ENCODE measurements around the gene ELMOD2.
"Not testable (repeated sequence)": the region's sequence is repeated elsewhere in the genome, so short reads cannot be mapped to it uniquely, and the experiment has no call there.

ELMOD2 gene, protein sequence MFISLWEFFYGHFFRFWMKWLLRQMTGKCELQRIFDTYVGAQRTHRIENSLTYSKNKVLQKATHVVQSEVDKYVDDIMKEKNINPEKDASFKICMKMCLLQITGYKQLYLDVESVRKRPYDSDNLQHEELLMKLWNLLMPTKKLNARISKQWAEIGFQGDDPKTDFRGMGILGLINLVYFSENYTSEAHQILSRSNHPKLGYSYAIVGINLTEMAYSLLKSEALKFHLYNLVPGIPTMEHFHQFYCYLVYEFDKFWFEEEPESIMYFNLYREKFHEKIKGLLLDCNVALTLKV

GRCh38 chr4:140523857-140524742, at the start of gene ELMOD2:
ELMOD2 (plus strand) TSS chr4:140524168; CDS start chr4:140525429, 1,261 bp downstream.
- DNase-seq: peak; percentile 85 to 91

GRCh38 chr4:140483445-140483844, 40.5 kb upstream of the ELMOD2 start:
- no peak for DNase-seq

- no peak for DNase-seq
These were observed 38.0 kb upstream of the ELMOD2 start for GRCh38 chr4:140485939-140486338.

- no peak for DNase-seq
These were observed 26.6 kb upstream of the ELMOD2 start for GRCh38 chr4:140497405-140497746.

GRCh38 chr4:140497747-140498636, 26.0 kb upstream of the ELMOD2 start, which contains the start of gene MGAT4D:
MGAT4D (minus strand) TSS chr4:140498293; CDS start chr4:140498222, 71 bp downstream.
- no peak for DNase-seq

DNA sequence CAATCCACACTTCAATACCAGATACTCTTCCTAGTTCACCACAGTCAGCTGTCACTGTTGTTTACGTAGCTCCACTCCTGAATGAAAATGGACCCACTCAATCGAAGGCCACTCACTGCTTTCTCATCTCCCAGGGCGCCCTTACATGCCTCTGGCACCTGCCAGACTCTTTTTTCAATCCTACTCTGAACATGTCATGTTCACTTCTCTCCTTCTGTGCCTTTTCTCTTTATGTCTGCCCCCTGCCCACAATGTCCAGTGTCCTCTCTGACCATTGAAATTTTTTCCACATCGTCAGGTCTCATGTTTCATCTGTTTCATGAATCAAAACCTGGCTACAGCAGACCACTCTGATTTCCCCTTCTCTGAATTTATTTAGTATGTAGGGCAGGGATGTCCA, 24.6 kb upstream of the ELMOD2 start:
- DNase-seq: no peak

GRCh38 chr4:140504261-140504660, 19.7 kb upstream of the ELMOD2 start:
- DNase-seq: no peak

DNA sequence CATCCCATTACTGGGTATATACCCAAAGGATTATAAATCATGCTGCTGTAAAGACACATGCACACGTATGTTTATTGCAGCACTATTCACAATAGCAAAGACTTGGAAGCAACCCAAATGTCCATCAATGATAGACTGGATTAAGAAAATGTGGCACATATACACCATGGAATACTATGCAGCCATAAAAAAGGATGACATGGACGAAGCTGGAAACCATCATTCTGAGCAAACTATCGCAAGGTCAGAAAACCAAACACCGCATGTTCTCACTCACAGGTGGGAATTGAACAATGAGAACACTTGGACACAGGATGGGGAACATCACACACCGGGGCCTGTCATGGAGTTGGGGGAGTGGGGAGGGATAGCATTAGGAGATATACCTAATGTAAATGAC, 10.2 kb upstream of the ELMOD2 start:
- DNase-seq: not testable (repeated sequence)

GRCh38 chr4:140515423-140515822, 8.5 kb upstream of the ELMOD2 start:
- no peak for DNase-seq

DNA sequence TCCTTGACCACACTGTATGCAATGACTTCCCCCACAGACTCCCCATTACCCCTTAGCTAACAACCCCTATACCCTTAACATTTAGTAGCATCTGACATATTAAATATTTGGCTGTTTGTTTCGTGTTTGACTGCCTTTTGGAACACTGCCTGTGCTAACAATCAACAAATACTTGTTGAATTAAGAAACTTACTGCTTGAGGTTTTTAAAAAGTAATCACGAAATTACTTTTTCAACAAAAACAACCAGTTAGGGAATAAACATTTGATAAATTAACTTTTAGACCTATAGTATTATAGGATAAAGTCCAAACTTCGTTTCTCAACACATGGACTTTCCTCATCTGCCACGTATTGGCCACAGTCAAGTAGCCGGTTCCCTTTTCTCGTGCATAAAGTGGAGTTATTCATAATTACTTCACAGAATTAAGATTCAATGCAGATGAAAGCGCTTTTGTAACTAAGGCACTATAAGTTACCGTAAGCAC, 555 bp upstream of the ELMOD2 start:
- DNase-seq: no peak

DNA sequence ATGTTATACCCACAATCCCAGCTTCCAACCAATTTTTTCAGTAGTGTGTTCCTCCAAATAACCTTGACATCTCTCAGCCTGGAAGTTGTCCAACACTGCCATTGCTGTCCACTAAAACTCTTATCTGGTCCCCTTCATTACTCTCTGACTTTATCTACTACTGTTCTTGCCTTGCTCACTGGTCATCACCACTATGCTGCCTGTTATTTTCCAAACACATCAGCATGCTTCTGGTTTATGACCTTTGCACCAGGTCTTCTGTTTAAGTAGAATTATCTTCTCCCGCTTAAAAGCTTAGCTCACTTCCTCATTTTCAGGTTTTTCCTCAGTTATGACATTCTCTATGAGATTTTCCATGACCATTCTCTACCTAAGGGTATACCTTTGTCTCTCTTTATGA, 5.5 kb downstream of the ELMOD2 start:
- DNase-seq: no peak

GRCh38 chr4:140533951-140534480, 10.0 kb downstream of the ELMOD2 start:
- no peak for DNase-seq

DNA sequence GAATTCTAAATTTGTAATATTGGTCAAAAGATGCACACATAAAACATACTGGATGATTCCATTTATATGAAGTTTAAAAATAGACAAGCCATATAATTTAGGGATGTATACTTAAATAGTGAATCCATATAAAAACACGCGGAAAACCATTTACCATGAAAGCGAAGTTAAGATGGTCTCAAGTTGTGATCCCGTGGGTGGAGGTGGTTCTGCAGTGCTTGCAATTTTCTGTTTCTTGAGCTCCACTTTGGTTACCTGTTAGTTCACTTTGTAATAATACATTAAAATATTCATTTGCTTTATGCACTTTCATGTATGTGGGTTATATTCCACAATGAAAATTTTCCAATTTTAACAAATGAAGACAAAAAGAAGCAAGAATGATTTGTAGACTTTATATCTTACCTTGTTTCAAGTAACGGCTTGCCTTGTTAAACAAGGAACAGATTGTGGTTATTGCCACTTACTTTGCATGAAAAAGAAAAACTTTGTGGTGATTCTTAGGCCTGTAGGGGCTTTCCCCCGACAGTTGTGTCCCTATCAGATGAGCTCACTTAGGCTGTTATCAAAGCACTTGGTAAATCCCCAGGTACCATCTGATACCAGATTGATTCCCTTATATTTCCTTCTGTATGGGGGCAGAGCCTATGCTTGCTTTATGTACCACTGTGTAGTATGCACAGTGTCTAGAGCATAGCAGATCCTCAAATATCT, 32.6 kb downstream of the ELMOD2 start:
- DNase-seq: no peak

- no peak for DNase-seq
These were observed 34.0 kb downstream of the ELMOD2 start for GRCh38 chr4:140557831-140558435.

DNA sequence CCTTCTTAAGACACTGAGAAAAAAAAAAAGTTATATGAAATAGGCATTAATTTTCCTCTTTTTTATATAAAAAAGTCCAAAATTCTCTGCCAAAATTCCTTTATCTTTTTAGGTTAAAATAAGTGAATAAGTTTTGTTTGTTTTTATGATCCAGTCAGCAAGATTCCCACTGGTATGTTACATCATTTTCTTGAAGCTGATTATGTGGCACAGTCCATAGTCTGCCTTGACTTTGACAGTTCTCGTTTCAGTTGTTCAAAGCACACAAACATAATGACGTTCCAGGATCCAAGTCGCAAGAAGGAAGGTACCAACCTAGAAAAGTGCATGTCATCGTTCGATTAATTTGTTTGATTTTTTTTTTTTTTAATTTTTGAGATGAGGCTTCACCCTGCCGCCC, 35.7 kb downstream of the ELMOD2 start:
- DNase-seq: no peak

GRCh38 chr4:140568507-140569306, 44.7 kb downstream of the ELMOD2 start, which contains the start of gene UCP1:
UCP1 (minus strand) TSS chr4:140568961; CDS start chr4:140568729, 232 bp downstream.
- DNase-seq: no peak

DNA sequence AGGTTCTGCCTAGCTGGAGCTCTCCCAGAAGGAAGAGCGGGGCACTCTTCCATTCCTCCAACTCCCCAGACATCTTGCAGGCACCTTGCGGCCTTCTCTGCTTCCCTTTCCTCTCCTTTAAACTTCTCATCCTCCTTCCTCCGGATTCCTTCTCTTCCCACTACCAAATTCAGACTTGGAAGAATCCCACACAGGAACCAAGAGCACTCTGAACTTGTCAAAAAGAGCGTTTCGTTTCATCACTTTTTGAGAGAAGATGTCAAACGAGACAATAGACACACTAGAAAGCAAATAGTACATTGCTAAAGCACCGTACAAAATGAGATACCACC, 45.3 kb downstream of the ELMOD2 start:
- no peak for DNase-seq

GRCh38 chr4:140571620-140572019, 47.7 kb downstream of the ELMOD2 start:
- no peak for DNase-seq

DNA sequence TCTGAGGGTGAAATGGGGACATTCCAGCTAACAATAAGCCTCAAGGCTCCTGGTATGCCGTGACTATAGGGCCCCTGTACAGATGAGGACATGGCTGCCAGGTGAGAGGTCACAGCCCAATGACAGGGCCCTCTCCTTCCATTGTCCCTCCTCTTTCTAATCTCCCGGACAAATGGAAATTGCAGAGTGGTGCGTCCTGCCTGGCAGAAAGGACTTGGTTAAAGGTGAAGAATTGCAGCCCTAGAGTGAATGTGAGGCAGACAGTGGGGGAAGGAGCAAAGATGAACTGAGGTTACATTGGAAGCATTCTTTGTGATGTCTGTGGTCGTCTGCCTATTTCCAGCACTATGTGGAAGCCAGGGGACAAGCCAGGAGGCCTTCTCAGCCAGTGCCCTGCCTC, 51.5 kb downstream of the ELMOD2 start:
- no peak for DNase-seq

GRCh38 chr4:140579278-140579677, 55.3 kb downstream of the ELMOD2 start:
- DNase-seq: peak in 1 of 2 experiments; percentile 7

GRCh38 chr4:140581078-140581477, 57.1 kb downstream of the ELMOD2 start:
- no peak for DNase-seq
